Mammary epithelial cell (primary cell): ENCODE data around the gene SMARCA1.

Source experiments
- CTCF ChIP-seq, 2 donors: IDR thresholded peaks in 1 of 2; conservative IDR thresholded peaks in 1 of 2; 2 replicates each; pipeline ENCODE4 v1.5.1; 2011 to 2012; ENCODE audit warnings: inconsistent platforms in 2 of 2, low read length in 2 of 2, mild to moderate bottlenecking in 2 of 2, control low read depth in 1 of 2, low read depth in 1 of 2; ENCODE audit not compliant: insufficient read depth in 1 of 2; ENCODE audit errors: extremely low read depth in 1 of 2
- EZH2 ChIP-seq: IDR thresholded peaks from 2 replicates; pipeline ENCODE4 v1.6.1; 2012; ENCODE audit warnings: low read length, inconsistent platforms, borderline replicate concordance

- TF ChIP-seq EZH2 (no peak), CTCF (conservative IDR thresholded peaks at IDR 0.05 in 1 of 2, IDR thresholded peaks at IDR 0.05 in 1 of 2; ENCODE audit: extremely low read depth in 1 of 2, insufficient read depth in 1 of 2, low read depth in 1 of 2, low read length in 2 of 2) (peak in 1 of 2 donors; percentile 21)
Observed at GRCh38 chrX:129462707-129463106, 60.6 kb downstream of the SMARCA1 start.
